Measurements from ENCODE around the gene RETREG2. TPM values are rescaled to one million over a fixed set of nuclear protein-coding genes. Genes with fewer than 3 reads are reported as not detected.
"Not testable (repeated sequence)": the region's sequence is repeated elsewhere in the genome, so short reads cannot be mapped to it uniquely, and the experiment has no call there.

RETREG2 gene
- total RNA-seq, 1 experiment from 2014 or later = 33.3 TPM

DNA sequence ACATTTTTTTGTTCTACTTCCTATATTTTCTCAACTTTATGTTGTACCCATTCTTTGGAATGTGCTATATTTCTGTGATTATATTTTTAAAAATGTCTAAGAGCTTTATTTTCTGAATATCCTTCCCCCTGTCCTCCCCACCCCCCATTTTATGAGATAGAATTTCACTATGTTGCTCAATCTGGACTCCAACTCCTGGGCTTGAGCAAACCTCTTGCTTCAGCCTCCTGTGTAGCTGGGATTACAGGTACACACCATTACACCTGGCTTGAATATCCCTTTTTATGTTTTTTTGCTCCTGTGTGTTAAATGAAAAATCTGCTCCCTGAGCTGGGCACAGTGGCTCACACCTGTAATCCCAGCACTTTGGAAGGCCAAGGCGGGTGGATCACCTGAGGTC is 19.3 kb downstream of the RETREG2 start:
- no peak for DNase-seq (ENCODE audit: low read depth)

DNA sequence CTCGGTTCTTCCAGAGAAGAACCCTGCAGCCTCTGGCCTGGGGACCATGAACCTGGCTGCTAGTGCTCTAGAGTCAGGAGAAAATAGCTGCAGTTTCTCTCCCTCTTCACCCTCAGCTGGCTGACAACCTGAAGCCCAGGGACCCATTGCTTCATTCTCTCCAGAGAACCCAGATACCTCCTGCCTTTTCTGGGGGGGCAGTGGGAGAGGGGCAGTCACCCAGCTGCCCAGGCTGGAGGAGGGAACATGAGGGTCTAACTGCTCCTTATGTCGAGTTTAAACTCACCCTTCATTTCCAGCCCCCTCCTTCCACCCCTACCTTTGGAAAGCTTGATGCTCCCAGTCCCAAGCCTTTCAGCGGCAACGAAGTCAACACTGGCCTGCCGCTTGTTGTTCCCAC is 20.9 kb downstream of the RETREG2 start:
- no peak for DNase-seq (ENCODE audit: low read depth)

DNA sequence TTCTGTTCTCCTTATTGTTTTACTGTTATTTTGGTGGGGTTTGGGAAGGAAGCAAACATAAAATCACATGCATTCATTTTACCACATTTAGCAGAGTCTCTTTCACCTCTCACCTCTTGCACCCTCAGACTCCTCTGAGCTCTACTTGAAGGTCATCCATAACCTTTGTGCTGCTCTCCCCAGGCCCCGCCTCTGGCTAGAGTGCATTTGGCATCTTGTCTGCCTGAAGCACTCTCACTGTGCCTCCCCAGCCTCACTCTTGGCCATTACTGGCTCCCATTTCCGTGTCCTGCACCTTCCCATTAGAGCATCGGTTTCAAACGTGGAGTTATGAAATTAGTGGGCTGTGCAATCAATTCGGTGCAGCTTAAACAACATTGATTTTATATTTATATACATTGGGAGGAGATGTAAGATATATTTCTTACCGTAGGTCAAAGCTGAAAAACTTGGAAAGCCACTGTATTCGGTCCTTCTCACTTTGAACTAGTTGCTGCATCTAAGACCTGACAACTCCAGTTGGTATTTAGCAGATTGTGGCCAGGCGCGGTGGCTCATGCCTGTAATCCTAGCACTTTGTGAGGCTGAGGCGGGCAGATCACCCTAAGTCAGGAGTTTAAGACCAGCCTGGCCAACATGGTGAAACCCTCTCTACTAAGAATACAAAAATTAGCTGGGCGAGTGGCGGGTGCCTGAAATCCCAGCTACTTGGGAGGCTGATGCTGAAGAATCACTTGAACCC is 21.6 kb downstream of the RETREG2 start:
- no peak for DNase-seq (ENCODE audit: low read depth)

DNA sequence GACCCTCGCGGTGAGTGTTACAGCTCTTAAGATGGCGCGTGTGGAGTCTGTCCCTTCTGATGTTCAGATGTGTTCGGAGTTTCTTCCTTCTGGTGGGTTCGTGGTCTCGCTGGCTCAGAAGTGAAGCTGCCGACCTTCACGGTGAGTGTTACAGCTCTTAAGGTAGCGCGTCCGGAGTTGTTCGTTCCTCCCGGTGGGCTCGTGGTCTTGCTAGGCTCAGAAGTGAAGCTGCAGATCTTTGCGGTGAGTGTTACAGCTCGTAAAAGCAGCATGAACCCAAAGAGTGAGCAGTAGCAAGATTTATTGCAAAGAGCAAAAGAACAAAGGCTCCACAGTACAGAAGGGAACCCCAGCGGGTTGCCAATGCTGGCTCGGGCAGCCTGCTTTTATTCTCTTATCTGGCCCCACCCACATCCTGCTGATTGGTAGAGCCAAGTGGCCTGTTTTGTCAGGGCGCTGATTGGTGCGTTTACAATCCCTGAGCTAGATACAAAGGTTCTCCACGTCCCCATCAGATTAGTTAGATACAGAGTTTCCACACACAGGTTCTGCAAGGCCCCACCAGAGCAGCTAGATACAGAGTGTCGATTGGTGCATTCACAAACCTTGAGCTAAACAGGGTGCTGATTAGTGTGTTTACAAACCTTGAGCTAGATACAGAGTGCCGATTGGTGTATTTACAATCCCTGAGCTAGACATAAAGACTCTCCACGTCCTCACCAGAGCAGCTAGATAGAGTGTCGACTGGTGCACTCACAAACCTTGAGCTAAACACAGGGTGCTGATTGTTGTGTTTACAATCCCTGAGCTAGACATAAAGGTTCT is 22.6 kb downstream of the RETREG2 start:
- DNase-seq (ENCODE audit: low read depth) = not testable (repeated sequence)

DNA sequence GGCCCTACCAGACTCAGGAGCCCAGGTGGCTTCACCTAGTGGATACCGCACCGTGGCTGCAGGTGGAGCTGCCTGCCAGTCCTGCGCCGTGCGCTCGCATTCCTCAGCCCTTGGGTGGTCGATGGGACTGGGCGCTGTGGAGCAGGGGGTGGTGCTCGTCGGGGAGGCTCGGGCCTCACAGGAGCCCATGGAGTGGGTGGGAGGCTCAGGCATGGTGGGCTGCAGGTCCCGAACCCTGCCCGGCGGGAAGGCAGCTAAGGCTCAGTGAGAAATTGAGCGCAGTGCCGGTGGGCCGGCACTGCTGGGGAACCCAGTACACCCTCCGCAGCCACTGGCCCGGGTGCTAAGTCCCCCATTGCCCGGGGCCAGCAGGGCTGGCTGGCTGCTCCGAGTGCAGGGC is 23.3 kb downstream of the RETREG2 start:
- not testable (repeated sequence) for DNase-seq (ENCODE audit: low read depth)

DNA sequence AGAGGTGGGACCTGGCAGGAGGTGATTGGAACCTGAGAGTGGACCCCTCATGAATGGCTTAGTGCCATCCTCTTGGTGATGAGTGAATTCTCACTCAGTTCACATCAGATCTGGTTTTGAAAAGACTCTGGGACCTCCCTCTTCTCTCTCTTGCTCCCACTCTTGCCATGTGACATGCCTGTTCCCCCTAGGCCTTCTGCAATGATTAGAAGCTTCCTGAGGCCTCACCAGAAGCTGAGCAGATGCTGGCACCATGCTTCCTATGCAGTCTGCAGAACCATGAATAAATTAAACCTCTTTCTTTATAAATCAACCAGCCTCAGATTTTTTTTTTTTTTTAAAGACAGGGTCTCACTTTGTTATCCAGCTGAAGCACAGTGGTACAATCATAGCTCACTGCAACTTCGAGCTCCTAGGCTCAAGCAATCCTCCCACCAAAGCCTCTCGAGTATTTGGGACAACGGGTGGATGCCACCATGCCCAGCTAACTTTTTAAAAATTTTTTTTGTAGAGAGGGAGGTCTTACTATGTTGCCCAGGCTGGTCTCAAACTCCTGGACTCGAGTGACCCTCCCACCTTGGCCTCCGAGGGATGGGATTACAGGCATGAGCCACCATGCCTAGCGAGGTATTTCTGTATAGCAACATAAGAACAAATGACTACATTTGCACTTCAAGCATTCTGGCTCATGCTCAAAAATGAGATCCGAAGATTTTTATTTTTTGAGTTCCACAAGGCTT is 26.5 kb downstream of the RETREG2 start:
- no peak for DNase-seq (ENCODE audit: low read depth)

DNA sequence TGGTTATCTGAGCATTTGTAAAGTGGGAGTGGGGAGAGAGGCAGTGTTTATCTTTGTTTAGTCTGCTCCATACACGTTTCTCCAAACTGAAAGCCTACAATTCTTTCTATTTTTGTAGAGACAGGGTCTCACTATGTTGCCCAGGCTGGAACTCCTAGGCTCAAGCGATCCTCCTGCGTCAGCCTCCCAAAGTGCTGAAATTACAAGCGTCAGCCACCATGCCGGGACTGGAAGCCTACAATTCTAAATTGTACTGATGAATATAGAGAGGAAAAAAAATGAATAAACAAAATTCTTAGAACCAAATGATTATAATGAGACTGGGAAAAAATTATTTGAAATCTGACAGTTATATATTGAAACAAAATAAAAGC is 27.1 kb downstream of the RETREG2 start:
- DNase-seq (ENCODE audit: low read depth) = no peak

DNA sequence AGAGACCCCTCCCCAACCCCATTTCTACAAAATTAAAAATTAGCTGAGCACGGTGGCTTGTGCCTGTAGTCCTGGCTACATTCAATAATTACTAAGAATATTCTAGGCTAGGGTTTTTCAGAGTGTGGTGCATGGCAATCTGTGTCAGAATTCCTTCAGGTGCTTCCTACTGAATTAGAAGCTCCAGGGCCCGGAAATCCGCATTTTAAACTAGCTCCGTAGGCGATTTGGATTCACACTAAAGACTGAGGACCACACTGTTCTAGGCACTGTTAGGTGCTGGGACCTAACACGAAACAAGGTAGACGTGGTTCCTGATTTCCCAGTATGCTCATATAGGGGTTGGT is 27.9 kb downstream of the RETREG2 start:
- DNase-seq (ENCODE audit: low read depth) = no peak

DNA sequence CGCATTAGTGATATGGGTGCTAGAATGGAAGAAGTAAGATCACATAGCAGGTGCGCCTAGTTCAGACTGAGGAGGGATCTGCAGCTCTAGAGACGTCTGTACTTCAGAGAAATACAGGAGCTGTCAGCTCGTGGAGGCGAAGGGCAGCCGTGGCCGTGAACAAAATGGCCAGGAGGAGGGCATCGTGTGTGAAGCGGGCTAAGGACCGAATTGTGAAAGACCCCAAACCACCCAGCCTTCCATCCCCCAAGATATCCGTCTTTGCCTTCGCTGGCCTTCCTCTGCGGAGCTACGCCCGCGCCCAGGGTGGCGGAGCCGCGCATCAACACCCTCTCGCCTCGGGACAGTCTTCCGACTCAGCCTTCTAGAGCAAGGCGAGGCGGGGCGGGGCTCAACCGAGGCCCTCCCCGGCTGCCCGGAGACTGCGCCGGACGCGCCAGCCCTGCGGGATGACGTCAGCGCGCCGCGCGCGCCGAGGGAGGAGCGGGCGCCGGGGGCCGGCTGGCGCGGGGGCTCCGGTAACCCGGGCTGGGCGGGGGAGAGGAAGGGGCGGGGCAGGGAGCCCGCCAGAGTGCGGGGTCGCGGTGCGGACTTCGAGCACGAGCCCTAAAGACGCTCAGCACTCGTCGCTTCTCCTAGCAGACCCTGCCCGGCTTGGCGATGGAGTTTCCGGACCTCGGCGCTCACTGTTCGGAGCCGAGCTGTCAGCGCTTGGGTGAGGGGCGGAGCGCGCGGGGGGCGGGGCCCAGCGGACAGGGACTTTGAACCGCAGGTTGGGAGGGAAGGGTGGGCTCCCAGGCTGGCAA is 28.5 kb downstream of the RETREG2 start, which contains the start of gene ZFAND2B:
Gene ZFAND2B (plus strand): TSS at position 455 of the 806 bp plus-strand sequence. CDS start 206 bp downstream, at position 661.
- peak; percentile 97 for DNase-seq (ENCODE audit: low read depth)

DNA sequence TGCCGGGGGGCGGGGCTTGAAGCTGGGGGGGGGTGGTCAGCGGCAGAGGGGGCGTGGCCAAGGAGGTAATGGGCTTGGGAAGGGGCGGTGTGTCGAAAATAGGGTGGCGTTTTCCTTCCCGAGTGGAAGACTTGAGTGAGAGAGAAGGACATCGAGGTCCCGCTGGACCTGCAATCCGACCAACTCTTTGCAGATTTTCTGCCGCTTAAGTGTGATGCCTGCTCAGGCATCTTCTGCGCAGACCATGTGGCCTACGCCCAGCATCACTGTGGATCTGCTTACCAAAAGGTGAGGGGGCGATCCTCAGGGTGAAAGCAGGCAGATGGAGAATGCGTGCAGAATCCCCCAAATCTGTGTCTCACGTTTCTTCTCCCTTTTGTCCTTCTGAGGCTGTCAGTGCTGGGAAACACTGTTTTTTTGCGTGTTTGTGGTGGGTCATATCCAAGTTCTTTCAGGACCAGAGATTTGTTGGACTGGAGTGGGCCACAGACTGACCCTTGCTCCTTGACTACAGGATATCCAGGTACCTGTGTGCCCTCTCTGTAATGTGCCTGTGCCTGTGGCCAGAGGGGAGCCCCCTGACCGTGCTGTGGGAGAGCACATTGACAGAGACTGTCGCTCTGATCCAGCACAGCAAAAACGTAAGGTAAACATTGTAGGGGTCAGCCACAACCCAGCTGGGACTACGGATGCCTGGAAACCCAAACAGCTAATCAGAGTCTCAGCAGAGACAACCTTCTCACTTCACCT is 29.2 kb downstream of the RETREG2 start:
- DNase-seq (ENCODE audit: low read depth) = no peak

DNA sequence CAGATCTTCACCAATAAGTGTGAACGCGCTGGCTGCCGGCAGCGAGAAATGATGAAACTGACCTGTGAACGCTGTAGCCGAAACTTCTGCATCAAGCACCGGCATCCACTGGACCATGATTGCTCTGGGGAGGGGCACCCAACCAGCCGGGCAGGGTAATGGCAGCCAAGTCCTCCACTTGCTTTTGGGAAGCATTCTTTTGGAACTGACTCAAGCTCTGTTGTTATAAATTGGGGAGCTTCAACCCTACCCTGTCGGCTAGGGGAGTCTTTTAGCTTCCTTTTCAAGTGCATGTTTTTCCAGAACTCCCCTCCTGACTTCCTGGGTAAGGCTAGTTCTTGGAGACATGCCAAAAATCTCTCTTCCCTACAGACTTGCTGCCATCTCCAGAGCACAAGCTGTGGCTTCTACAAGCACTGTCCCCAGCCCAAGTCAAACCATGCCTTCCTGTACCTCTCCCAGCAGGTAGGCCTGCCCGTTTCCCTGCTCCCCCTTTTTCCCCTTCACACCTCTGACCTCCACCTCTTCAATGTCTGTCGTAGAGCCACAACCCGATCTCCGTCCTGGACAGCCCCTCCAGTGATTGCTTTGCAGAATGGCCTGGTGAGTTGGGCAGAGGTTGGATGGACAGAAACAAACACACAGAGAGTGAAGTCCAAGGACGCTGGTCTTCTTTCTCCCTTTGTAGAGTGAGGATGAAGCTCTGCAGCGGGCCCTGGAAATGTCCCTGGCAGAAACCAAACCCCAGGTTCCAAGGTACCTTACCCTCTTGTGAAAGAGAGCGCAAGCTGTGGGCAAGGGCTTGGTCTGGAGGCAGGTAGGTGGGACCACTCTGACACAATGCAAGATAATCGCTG is 30.0 kb downstream of the RETREG2 start:
- no peak for DNase-seq (ENCODE audit: low read depth)

DNA sequence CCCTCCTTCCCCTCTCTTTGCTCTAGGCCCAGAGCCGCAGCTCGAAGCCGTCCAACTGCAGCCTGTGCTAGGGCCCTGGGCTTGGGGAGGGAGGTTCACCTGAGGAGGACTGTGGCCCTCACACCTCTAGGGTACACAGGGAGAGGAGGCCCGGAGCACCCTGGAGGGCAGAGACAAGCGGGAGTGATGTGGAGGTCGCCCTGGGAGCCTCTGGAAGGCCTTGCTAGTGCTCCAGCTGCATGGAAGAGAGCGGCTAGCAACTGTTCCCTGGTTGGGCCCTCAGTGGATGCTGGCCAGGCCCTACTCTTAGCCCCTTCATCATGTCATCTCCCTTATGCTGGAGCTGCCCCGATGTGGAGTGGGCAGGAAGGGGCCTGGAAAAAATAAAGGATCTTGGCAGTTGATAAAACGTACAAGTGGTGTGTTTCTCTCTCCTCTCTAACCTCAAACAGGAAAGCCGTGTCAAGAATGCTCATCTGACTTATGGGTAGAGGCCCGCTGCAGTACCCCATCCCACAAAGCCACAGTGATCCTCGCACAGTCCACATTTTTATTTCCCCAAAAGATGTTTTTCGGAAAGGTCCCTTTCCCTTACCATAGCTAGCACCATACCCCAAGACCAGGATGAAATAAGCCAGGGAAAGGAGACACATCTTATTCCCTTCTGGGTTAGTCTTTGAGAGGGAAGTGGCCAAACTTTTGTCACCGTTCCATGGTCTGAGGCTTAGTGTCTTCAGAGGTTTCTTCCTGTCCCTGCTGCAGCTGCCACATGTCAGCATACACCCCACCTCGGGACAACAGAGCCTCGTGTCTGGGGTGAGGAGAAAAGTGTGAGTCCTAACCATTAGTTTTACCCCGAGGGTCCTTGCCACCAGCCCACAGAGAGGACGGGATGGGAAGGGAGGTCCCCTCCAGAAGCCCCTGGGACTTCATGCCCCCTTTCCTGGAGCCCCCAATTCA is 31.4 kb downstream of the RETREG2 start:
- DNase-seq (ENCODE audit: low read depth) = no peak

DNA sequence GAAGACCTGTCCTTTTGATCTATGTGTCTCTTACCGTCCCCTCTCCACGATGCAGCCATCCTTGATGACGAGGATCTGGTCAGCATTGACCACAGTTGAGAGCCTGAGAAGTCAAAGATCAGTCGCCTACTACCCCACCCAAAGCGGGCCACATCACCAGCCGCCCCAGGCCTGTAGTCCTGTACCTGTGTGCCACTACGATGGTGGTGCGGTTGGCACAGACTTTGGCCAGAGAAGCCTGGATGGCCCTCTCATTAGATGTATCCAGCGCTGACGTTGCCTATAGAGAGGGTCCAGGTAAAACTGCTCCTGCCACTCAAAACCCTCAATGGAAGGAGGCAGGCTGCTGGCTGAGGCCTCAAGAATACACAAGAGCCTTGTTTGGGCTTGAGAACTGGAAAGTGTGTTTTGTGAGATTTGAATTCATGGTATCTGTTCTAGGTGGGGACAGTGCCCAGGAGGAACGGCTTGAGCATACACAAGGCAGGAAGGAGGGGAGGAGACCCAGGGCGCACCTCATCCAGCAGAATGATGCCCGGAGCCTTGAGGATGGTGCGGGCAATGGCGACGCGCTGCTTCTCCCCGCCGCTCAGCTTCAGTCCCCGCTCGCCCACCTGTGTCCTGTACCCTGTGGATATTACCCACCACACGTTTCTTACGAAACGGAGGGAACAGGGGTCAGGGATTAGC is 32.3 kb downstream of the RETREG2 start:
- DNase-seq (ENCODE audit: low read depth) = no peak

DNA sequence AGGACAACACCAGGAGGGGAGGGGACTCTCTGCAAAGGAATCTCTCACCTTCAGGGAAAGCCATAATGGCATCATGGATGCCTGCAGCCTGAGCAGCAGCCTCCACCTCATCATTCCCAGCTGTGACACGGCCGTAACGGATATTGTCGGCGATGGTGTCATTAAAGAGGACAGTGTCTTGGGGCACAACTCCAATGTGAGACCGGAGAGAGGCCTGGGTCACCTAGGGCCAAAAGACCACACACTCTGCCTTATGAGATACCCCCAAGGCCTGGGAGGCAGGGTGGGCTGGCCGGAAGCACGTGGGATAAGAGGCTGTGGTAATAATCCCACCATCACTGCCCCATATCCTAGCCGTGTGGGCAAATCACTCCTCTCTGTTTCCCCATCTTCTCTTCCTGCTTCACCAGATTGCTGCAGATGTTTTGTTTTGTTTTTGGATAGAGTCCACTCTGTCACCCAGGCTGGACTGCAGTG is 32.8 kb downstream of the RETREG2 start:
- DNase-seq (ENCODE audit: low read depth) = no peak

DNA sequence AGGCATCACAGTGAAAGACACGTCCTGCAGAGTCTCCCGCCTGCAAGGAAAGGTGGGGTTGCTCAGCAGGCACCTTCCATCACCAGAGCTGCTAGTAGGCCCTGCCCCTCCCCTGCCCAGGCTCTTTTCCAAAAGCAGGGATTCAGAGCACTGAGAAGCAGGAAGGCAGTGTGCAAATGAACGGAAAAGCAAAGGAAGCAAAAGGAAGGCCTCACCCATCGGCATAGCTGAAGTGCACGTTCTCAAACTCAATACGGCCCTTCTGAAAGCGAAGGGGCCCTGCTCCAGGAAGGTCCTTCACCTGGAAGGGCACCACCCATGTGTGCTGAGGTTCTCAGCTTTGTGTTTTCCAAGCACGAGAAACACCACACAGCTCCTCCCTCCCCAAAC is 34.9 kb downstream of the RETREG2 start:
- no peak for DNase-seq (ENCODE audit: low read depth)

DNA sequence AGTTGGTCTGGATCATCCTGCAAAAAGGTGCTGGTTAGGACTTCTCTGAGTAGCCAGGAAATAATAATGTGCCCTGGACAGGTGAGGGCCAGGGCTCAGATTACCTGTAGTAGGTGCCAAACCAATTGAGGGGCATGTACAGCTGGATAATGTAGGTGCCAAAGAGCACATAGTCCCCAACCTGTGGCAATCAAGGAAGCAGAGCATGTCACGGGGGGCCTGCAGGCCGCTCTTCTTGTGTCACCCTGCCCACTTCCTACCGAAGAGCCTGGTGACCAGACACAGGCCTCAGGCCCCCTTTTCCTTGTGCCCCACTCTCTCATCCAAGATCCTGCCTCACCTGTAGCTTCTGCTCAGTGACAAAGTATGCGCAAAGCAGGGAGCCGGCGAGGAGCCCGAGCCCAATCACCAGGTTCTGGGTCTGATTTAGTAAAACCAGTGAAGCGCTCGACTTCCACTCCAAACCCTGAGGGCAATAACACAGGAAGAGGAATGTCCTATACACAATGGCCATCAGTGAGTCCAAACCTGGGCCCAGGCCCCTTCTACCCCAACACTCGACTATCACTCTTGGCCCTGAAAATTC is 35.5 kb downstream of the RETREG2 start:
- DNase-seq (ENCODE audit: low read depth) = no peak

DNA sequence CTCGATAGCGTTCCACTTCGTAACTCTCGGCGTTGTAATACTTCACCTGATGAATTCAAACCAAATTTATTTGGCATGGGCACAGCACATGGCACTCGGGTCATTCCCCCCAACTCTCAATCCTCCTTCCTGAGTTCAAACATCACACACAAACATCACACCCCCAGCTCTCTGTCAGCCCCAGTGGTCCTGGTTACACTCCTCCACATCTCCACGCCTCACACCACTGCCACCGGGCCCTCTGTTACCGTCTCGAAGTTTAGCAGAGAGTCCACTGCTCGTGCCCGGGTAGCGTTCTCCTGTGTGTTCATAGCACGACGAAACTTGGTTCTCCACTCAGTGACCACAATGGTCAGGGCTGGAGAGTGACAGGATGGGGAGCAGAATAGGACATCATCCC is 36.1 kb downstream of the RETREG2 start:
- DNase-seq (ENCODE audit: low read depth) = no peak

DNA sequence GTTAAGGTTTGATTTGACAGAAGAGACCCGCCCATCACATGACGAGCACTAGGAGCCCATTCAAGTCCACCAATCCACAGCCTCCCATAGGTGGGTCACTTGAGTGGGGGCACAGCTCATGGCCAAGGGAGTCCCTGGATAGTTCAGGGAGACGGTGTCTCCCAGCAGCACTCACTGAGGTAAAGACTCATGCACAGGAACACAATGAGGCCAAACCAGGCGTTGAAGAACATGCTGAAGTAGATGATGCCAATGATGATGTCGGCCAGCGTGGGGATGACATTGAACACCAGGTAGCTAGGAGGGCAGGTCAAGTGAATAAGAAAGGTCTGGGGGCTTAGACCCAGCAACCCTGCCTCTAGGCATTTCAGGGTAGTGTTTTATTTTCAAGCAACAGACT is 36.7 kb downstream of the RETREG2 start:
- DNase-seq (ENCODE audit: low read depth) = no peak
